SHP77 (cell line): Measurements from ENCODE around the gene MGAT5B.

Experiments
- DNase-seq, 2 experiments: peaks; one replicate each; lab custom pipeline; 2025; lab: John Stamatoyannopoulos, UW

Gene MGAT5B

DNA sequence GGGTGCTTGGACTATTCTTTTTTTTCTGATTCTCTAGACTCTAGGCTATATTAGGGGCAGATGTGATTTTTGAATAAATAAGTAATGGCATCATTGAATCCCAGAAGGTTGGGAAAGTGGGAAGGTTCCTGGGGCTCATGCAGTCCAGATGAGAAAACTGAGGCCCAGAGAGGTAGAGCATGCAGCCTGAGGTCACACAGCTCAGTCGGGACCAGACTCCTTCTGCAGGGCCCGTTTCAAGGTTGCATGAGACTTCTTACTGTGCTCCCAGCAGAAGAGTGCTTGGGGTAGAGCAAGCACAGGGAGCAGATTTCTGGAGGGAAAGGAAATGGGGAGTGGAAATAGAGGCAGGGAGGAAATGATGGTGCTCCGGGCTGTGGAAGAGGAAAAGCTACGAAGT is 59.8 kb downstream of the MGAT5B start:
- no peak for DNase-seq

GRCh38 chr17:76929148-76929547 is 60.9 kb downstream of the MGAT5B start:
- no peak for DNase-seq

DNA sequence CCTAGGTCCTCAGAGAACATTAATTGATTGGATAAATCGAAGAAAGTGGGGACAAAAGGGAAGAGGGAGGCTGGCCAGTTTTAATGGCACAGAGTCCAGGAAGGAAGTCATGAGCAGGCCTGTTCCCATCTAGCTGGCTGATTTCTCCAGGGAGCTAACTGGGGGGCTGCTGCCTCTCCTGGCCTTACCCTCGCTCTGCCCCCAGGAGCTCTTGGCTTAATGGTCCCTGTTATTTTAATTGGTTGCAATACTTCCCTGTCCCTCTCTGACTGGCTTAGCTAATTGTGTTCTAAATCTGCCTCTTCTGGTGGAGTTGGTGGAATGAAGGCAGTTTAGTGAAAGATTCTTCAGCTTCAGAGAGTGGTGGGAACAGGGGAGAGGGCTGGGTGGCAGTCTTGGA is 61.4 kb downstream of the MGAT5B start:
- no peak for DNase-seq

- DNase-seq, result no peak
Measured at GRCh38 chr17:76930107-76930506, 61.9 kb downstream of the MGAT5B start.

- no peak for DNase-seq
Measured at GRCh38 chr17:76932402-76933333, 64.5 kb downstream of the MGAT5B start.

DNA sequence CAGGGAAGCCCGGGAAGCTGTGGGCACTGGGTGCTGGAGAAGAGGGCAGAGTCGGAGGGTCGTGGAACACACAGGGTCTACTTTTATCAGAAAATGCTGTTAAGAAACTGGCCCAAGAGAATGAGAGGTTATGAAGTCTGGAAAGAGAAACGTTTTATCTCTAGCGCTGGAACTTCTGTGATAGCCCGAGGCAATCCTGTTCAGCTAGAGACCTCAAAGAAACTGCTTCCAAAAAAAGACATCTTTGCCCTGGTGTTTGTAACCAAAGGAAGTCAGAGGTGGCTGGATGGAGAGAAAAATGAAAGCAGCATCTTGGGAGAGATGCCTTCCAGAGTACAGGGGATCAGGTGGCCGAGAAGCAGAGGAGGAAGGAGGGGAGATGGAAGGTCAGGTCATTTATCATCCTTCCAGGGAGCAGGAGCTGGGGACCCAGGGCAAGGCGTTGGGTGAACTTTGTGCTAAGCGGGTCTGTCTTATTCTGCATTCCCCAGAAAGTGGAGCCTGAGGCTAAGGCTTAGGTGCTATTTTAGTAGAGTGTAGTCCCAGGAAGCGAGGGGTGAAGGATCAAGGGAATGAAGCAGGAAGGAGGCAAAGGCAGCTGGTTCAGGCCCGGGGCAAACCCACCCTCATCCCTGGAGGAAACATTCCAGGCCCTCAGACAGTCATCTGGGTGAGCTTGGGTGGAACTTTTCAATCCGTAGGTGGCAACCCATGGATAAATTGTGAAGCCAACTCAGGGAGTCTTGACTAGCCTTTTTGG is 66.5 kb downstream of the MGAT5B start:
- DNase-seq, result no peak

DNA sequence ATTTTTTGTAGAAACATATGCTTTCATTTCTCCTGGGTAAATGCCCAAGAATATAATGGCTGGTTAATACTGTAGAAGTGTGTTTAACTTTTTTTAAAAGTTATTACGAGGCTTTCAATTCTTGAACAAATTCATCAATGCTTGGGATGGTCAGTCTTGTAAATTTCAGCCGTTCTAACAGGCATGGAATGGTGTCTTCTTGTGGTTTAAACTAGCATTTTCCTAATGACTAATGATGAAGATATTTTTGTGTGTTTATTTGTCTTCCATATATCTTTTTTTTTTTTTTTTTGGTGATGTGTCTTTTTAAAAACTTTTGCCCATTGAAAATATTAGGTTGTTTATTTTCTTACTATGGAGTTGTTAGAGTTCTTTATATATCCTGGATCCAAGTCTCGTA is 67.1 kb downstream of the MGAT5B start:
- no peak for DNase-seq

DNA sequence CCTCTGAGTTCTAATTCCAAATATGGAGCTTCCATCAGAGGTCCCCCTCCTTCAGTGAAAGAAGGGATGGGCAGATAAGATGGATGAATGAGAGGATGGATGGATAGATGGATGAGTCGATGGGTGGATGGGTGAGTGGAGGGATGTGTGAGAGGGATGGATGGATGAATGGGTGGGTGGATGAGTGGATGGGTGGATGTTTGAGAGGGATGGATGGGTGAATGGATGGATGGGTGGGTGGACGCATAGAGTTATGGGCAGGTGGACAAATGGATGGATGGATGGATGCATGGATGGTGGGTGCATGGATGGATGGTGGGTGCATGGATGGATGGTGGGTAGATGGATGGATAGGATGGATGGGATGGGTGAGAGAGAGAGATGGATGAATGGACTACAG is 69.0 kb downstream of the MGAT5B start:
- no peak for DNase-seq

DNA sequence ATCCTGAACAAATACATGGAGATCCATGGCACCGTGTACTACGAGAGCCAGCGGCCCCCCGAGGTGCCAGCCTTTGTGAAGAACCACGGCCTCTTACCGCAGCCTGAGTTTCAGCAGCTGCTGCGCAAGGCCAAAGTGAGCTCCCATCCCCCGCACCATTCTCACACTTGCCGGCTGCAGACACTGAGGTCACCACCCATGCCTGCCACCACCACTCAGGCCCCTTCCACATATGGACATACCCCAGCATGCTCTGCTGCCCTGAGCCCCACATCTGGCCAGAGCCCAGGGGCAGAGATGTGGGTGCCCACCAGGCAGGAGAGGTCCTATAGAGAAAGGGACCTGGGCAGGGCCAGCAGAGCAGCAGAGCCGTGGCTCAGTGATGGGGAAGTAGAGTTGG is 69.8 kb downstream of the MGAT5B start:
- DNase-seq, result no peak

GRCh38 chr17:76940295-76940694 is 72.1 kb downstream of the MGAT5B start:
- no peak for DNase-seq

GRCh38 chr17:76940738-76941350 is 72.6 kb downstream of the MGAT5B start:
- DNase-seq, result no peak

- DNase-seq, result no peak
Measured at GRCh38 chr17:76943202-76943601, 75.0 kb downstream of the MGAT5B start.

GRCh38 chr17:76943781-76944213 is 75.6 kb downstream of the MGAT5B start:
- no peak for DNase-seq

DNA sequence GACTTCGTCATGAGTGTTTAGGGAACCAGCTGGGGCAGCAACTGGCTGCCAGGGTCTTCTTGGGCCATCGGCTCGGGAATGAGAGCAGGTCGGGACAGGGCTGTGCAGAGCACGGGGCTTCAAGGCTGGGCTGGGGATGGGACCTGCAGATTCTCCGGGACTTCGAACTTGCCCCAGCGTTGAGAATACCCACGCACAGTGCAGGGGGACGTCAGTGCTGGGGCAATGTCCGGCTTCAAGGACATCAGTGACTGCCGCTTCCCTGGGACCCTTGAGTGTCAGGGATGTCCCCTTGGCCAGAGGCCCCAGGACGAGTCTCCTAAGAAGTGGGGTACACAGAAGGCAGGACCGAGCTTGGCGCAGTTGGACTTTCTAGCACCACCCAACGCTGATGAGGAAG is 76.3 kb downstream of the MGAT5B start:
- no peak for DNase-seq

DNA sequence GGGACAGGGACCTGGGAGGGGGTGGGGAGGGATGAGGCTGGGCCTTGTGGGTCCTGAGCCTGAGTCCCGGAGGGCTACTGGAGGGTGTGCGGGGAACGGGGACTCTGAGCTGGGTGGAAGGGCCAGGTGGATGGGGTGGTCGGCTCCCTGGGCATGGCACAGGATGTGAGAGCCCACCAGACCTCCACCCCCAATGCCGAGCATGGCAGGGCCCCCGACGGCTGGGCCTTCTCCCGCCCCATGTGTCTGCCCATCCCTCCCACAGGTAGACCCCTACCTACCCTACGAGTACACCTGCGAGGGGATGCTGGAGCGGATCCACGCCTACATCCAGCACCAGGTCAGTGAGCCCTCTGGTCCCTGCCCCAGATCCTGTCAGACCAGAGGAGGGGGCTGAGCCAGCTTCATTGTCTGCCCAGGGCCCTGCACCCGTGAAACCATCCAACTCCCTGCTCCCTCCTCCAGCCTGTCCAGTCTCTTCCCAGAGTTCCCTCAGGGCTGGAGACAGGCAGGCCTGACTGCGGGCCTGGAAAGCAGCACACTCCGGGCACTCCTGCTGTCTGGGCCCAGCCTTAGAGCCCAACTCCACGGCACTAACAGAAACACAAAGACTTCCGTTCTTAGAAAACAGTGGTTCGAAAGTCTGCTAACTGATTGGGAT is 78.0 kb downstream of the MGAT5B start:
- no peak for DNase-seq

DNA sequence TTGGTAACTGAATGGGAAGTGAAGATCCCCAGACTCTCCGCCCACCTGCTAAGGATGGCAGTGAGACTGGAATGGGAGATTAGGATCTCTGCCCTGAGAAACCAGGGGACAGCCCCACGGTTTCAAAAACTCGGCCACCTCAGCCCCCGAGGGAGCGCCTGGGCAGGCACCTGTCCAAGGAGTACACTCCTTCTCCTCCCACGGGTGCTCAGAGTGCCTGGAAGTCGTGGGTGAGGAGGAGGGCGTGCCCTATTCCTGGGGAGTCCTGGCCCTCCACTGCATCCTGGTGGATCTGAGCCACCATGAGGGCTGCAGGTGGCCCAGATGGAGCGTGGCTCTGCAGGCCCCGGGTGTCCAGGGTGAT is 78.5 kb downstream of the MGAT5B start:
- no peak for DNase-seq

- DNase-seq, result no peak
Measured at GRCh38 chr17:76947309-76947708, 79.1 kb downstream of the MGAT5B start.

GRCh38 chr17:76947771-76948170 is 79.6 kb downstream of the MGAT5B start:
- no peak for DNase-seq

- DNase-seq, result no peak
Measured at GRCh38 chr17:76948301-76948700, 80.1 kb downstream of the MGAT5B start.

DNA sequence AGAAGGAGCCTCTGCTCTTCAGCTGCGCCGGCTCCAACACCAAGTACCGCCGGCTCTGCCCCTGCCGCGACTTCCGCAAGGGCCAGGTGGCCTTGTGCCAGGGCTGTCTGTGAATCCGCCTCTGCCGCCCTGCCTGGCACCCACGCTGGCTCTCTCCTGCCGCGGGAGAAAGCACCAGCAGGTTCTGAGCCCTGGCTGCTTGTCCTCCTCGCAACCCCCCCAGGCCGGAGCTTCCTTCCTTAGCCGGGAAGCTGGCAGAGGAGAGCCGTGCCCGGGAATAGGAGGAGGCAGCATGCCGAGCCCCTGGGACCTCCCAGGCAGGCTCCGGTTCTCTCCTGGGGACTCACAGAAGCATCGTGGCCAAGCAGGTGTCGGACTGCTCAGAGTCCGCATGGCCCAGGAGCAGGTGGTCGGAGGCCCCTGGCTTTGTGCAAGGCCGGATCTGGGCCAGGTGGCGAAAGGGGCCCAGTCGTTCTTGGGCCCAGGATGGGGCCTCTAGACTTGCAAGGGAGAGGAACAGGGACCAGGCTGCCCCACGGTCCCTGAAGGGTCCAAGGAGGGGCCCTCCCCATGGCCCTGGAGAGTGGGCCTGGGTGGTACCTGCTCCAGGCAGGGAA is 80.6 kb downstream of the MGAT5B start:
- DNase-seq, result peak; percentile 63 to 82

DNA sequence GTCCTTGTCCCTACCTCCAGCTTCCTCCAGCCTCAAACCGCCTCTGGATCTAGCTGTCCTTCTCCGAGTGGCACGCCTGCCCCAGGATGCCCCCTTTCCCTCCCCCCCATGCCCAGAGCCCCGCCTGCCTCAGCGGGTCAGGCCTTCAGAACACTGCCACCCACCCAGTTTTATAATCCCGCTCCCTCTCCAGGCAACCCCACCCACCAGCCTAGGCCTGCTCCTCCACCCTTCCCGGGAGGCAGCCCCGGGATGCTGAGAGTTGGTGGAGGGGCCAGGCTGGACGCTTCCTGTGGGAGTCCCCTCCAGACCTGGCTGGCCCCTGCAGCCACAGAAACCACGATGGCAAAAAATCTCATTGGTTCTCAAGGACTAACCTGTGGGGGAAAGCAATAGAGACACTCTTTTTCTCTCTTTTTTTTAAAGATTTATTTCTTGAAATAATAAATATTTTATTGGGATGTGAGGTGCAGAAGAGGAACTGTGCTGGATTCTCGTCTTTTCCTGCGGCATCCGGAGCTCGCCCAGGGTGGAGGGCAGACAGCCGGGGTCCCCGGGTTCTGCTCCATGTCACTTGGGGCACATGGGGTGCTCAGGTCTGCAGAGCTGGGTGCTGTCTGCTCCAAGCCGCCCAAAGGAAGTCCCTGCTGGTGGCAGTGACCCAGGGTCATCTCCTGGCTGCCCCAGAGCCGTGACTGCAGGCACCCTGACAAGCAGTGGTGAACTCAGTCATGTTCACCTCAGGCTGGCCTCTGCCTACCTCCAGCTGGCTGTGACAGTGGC is 81.9 kb downstream of the MGAT5B start:
- no peak for DNase-seq
